Measurements from ENCODE around the gene CCDC182.

CCDC182 gene

GRCh38 chr17:57696050-57696449 lies 49.0 kb downstream of the CCDC182 start:
- DNase-seq = no peak
